Measurements from ENCODE around the gene PTPRJ. TPM values are rescaled to one million over a fixed set of nuclear protein-coding genes. Genes with fewer than 3 reads are reported as not detected.

Gene PTPRJ
- total and polyA plus RNA-seq, 2 of the 13 experiments (the other 11 are each of a cell fraction or from before 2014, with no cell fraction given): 1.0 to 1.2 TPM

GRCh38 chr11:47964546-47964945 is 15.8 kb upstream of the PTPRJ start (continued):
- TF ChIP-seq RERE (CRISPR knock-in tag; IDR thresholded peaks at IDR 0.05; ENCODE audit: low read depth) (no peak), ZNF138 (CRISPR knock-in tag; IDR thresholded peaks at IDR 0.05; ENCODE audit: low read depth) (no peak), HOXA5 (CRISPR knock-in tag; IDR thresholded peaks at IDR 0.05) (no peak), ZNF839 (CRISPR knock-in tag; IDR thresholded peaks at IDR 0.05; ENCODE audit: borderline replicate concordance) (no peak), PBX2 (CRISPR knock-in tag; IDR thresholded peaks at IDR 0.05) (no peak), ZNF280D (CRISPR knock-in tag; IDR thresholded peaks at IDR 0.05) (no peak), ZNF362 (CRISPR knock-in tag; IDR thresholded peaks at IDR 0.05; ENCODE audit: borderline replicate concordance) (no peak), TCF12 (IDR thresholded peaks at IDR 0.05) (no peak), TCF12 (CRISPR knock-in tag; IDR thresholded peaks at IDR 0.05) (no peak)
- TF ChIP-seq, protein P1, sequence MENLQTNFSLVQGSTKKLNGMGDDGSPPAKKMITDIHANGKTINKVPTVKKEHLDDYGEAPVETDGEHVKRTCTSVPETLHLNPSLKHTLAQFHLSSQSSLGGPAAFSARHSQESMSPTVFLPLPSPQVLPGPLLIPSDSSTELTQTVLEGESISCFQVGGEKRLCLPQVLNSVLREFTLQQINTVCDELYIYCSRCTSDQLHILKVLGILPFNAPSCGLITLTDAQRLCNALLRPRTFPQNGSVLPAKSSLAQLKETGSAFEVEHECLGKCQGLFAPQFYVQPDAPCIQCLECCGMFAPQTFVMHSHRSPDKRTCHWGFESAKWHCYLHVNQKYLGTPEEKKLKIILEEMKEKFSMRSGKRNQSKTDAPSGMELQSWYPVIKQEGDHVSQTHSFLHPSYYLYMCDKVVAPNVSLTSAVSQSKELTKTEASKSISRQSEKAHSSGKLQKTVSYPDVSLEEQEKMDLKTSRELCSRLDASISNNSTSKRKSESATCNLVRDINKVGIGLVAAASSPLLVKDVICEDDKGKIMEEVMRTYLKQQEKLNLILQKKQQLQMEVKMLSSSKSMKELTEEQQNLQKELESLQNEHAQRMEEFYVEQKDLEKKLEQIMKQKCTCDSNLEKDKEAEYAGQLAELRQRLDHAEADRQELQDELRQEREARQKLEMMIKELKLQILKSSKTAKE (CRISPR knock-in tag; IDR thresholded peaks at IDR 0.05; ENCODE audit: borderline replicate concordance): no peak
